ENCODE results near the gene TAS2R46.
"Not testable (repeated sequence)": the region's sequence is repeated elsewhere in the genome, so short reads cannot be mapped to it uniquely, and the experiment has no call there.

The TAS2R46 gene

GRCh38 chr12:11033959-11034358, 28.1 kb downstream of the TAS2R46 start:
- not testable (repeated sequence) for FAIRE-seq

- FAIRE-seq = no peak
Measured at GRCh38 chr12:11031307-11031706, 30.8 kb downstream of the TAS2R46 start, which contains the start of gene TAS2R31. TSS of gene TAS2R31 (minus strand) at chr12:11031407. CDS start at chr12:11031335, 72 bp downstream.

GRCh38 chr12:11026118-11026517, 36.0 kb downstream of the TAS2R46 start:
- no peak for FAIRE-seq

- no peak for FAIRE-seq
Measured at GRCh38 chr12:11023387-11023786, 38.7 kb downstream of the TAS2R46 start.

GRCh38 chr12:11022520-11022919, 39.6 kb downstream of the TAS2R46 start, which contains the start of gene TAS2R19:
TSS of gene TAS2R19 (minus strand) at chr12:11022620. CDS start at chr12:11022571, 49 bp downstream.
- FAIRE-seq = no peak

GRCh38 chr12:11016937-11017336, 45.2 kb downstream of the TAS2R46 start:
- no peak for FAIRE-seq

- FAIRE-seq = no peak
Measured at GRCh38 chr12:11015775-11016430, 46.2 kb downstream of the TAS2R46 start.

GRCh38 chr12:11014234-11014633, 47.9 kb downstream of the TAS2R46 start:
- no peak for FAIRE-seq
